Heart right ventricle (tissue), 16 donors: ENCODE data around the gene FANCC. TPM values are rescaled to one million over a fixed set of nuclear protein-coding genes. Genes with fewer than 3 reads are reported as not detected.

ENCODE experiments used
- ATAC-seq, 8 donors: fragments of 200-7000 bp; cut with Tn5 transposase; one replicate each; pipeline ENCODE4 v1.9.1; 2020; ENCODE audit warnings: mild to moderate bottlenecking in 8 of 8, moderate library complexity in 8 of 8, moderate number of reproducible peaks in 1 of 8
- DNase-seq, 2 donors: peaks; one replicate each; pipeline ENCODE4 v3.0.0-alpha.2; 2020
- H3K27ac ChIP-seq, 10 donors: fragments of 200-600 bp; sonication (generic) in 2 of 10; one replicate each; pipeline versions ENCODE4 v1.5.0 to v1.8.0; 2020 to 2022; ENCODE audit warnings: mild to moderate bottlenecking in 3 of 10
- H3K27me3 ChIP-seq, 7 donors: fragments of 200-600 bp; one replicate each; pipeline ENCODE4 v1.8.0; 2021 to 2022; ENCODE audit warnings: mild to moderate bottlenecking in 2 of 7
- H3K36me3 ChIP-seq, 9 donors: fragments of 200-600 bp; sonication (generic) in 1 of 9; one replicate each; pipeline versions ENCODE4 v1.5.0 to v1.8.0; 2020 to 2022; ENCODE audit warnings: mild to moderate bottlenecking in 2 of 9
- H3K4me1 ChIP-seq, 9 donors: fragments of 200-600 bp; sonication (generic) in 1 of 9; one replicate each; pipeline versions ENCODE4 v1.5.0 to v1.8.0; 2020 to 2022; ENCODE audit warnings: mild to moderate bottlenecking in 4 of 9
- H3K4me3 ChIP-seq, 10 donors: fragments of 200-600 bp; sonication (generic) in 2 of 10; one replicate each; pipeline versions ENCODE4 v1.5.0 to v1.8.0; 2020 to 2022; ENCODE audit warnings: mild to moderate bottlenecking in 7 of 10, moderate library complexity in 2 of 10
- H3K9me3 ChIP-seq, 11 donors: fragments of 200-600 bp in 10 of 11; sonication (generic) in 2 of 11; one replicate each; pipeline versions ENCODE4 v1.5.0 to v1.8.0; 2013 to 2022; ENCODE audit warnings: mild to moderate bottlenecking in 2 of 11, control low read depth in 1 of 11, moderate library complexity in 1 of 11
- CTCF ChIP-seq, 9 donors: fragments of 200-600 bp; sonication (generic) in 2 of 9; IDR thresholded peaks; one replicate each; pipeline versions ENCODE4 v1.5.0 to v1.8.0; 2021 to 2022; ENCODE audit warnings: antibody characterized with exemption in 9 of 9, mild to moderate bottlenecking in 5 of 9, moderate library complexity in 1 of 9
- WGBS, 2 donors: extraction: QIAGEN DNeasy Blood & Tissue Kit; methylation state at CpG; one replicate each; pipeline ENCODE4 v1.1.7; 2013; ENCODE audit warnings: inconsistent platforms in 1 of 2; 5-methylcytosine and 5-hydroxymethylcytosine counted together
- intact Hi-C, 10 donors: fragments of 100-400 bp; cut with DNase I; formaldehyde crosslinking; loops; one replicate each; pipeline versions ENCODE4 v1.11.1 to v1.14.2; 2022
- polyA plus RNA-seq, 2 donors: library from polyadenylated mRNA; stranded (reverse); fragments of 200-250 nt; gene quantifications; one replicate each; pipeline ENCODE4 v1.2.3, GENCODE V29; 2013
- total RNA-seq, 10 donors: library from RNA; stranded (reverse); fragmentation: NEBNext Ultra II Directional in 3 of 10; extraction: Animal tissue kit (Norgen Biotek cat#: 25700) in 3 of 10; gene quantifications; one replicate each; pipeline versions ENCODE4 v1.2.1 to v1.2.4, GENCODE V29; 2021 to 2023
- donor health status: Arrhythmogenic right ventricular cardiomyopathy.
- donor health status: ischemic (EF 13 %, LVEDD 7.1; RV severe dilation, severe dysfunction).
- donor health status: healthy with polysubstance abuse.
- donor health status: DM: no; HTN: yes; CAD: no.
- donor health status: DM: no; HTN: no; CAD: no.
- donor health status: ischemic (EF 25% LVEDD 6.9; RV normal size, moderate dysfunction).
- donor health status: ischemic (EF 25% LVEDD 5.7; RV mildly dilated, moderate dysfunction).
- donor health status: healthy.
- donor health status: DM: yes; HTN: yes; CAD: no.
- donor health status: Ischemic cardiomyopathy.
- donor health status: ischemic (EF 35%, LVEDD 5.7; RV mildly dilated, moderate dysfunction).
- donor health status: nonischemic (EF 11% LVEDD 7.7; RV severe dilation, severe dysfunction).
- donor health status: DM: yes; HTN: yes; CAD: no.
- donor health status: PGD.
- donor health status: ischemic (EF 29% LVEDD 5.4; RV normal size, mild dysfunction).
- donor health status: nonischemic (EF 23%, LVEDD 6.1; RV moderate dilation, normal function).

FANCC gene
- total and polyA plus RNA-seq, 12 donors, result 2.9 to 6.8 (median 4.3) TPM

- ATAC-seq, result peak in 1 of 8 donors; percentile 3
- H3K27me3 ChIP-seq, result no peaks in the 10 kb centered on the region
- intact Hi-C loops, result no loop called here
- peaks cover 19 to 94% (median 81%) of the 10 kb centered on the region in 9 donors for H3K4me1 ChIP-seq
- H3K27ac ChIP-seq, result peak overlapping the region in 8 of 10 donors; percentile 8 to 51 (median 28)
- peaks cover 0 to 62% (median 11%) of the 10 kb centered on the region in 9 donors for H3K36me3 ChIP-seq
- no peaks in the 10 kb centered on the region for H3K9me3 ChIP-seq
- no peak for TF ChIP-seq CTCF (IDR thresholded peaks at IDR 0.05)
- no peak overlapping the region for H3K4me3 ChIP-seq
- DNase-seq, result no peak
- WGBS, 2 donors, result 59 to 67% methylated on average over 12 of the region's 12 CpGs
These were observed 219.1 kb downstream of the FANCC start for GRCh38 chr9:95098391-95098921.

- H3K4me1 ChIP-seq, result peaks cover 19 to 94% (median 81%) of the 10 kb centered on the region in 9 donors
- H3K27ac ChIP-seq, result no peak overlapping the region
These were observed 220.2 kb downstream of the FANCC start for GRCh38 chr9:95097279-95097678.

GRCh38 chr9:95096807-95097206, 220.7 kb downstream of the FANCC start:
- no peaks in the 10 kb centered on the region for H3K27me3 ChIP-seq
- peaks cover 0 to 54% (median 5%) of the 10 kb centered on the region in 9 donors for H3K36me3 ChIP-seq
- ATAC-seq (no peak), DNase-seq (no peak)
- H3K4me3 ChIP-seq, result no peak overlapping the region
- peak overlapping the region in 2 of 10 donors; percentile 0 to 5 for H3K27ac ChIP-seq
- 86 to 88% methylated on average over 6 of the region's 6 CpGs for WGBS, 2 donors
- peaks cover 18 to 94% (median 81%) of the 10 kb centered on the region in 9 donors for H3K4me1 ChIP-seq
- peak in 1 of 9 donors; percentile 2 for TF ChIP-seq CTCF (IDR thresholded peaks at IDR 0.05)
- intact Hi-C loops, result no loop called here
- no peaks in the 10 kb centered on the region for H3K9me3 ChIP-seq

More at GRCh38 chr9:95097279-95097678, 220.2 kb downstream of the FANCC start:
- TF ChIP-seq CTCF (IDR thresholded peaks at IDR 0.05), result no peak
- DNase-seq (no peak), ATAC-seq (no peak)
- Histone ChIP-seq H3K9me3 (no peaks in the 10 kb centered on the region), H3K4me3 (no peak overlapping the region), H3K36me3 (peaks cover 0 to 56% (median 9%) of the 10 kb centered on the region in 9 donors), H3K27me3 (no peaks in the 10 kb centered on the region)
- 92 to 96% methylated on average over 7 of the region's 7 CpGs for WGBS, 2 donors
- intact Hi-C loops, result no loop called here

DNA sequence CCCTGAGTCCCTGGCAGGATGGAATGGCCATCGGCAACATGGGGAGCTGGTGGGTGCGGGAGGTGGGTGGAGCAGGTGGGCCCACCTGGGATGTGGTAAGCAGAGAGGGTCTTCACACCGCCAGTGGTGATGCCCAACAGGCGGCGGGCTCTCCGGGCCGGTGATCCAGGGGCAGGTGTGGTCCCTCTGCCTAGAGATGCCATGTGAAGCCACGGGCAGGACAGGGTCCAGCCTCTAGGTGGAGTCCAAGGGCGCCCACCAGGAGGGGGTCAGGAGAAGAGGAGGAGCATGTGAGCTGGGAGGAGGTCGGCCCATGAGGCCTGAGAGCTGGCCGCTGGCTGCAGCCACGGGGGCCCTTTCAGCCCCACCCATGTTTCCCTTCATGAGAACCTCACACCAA, 221.1 kb downstream of the FANCC start:
- DNase-seq, result no peak
- peak in 1 of 9 donors; percentile 11 for TF ChIP-seq CTCF (IDR thresholded peaks at IDR 0.05)

More for the DNA sequence above, 221.1 kb downstream of the FANCC start:
- Histone ChIP-seq H3K4me1 (peaks cover 19 to 94% (median 82%) of the 10 kb centered on the region in 9 donors), H3K4me3 (no peak overlapping the region), H3K27me3 (no peaks in the 10 kb centered on the region), H3K27ac (peak overlapping the region in 3 of 10 donors; percentile 0 to 82 (median 5)), H3K36me3 (peaks cover 0 to 49% (median 5%) of the 10 kb centered on the region in 9 donors), H3K9me3 (no peaks in the 10 kb centered on the region)
- intact Hi-C loops, result no loop called here
- WGBS, 2 donors, result 94 to 95% methylated on average over 12 of the region's 12 CpGs
- ATAC-seq, result peak in 1 of 8 donors; percentile 23
